GM18520 (cell line): ENCODE data around the gene SNX19.

Source experiments
- ATAC-seq: cut with Tn5 transposase; IDR thresholded peaks from one replicate; pipeline ENCODE4 v1.9.1; 2021; ENCODE audit not compliant: unreplicated experiment

The SNX19 gene

GRCh38 chr11:130906616-130907015 is 9.7 kb downstream of the SNX19 start:
- no peak for ATAC-seq

DNA sequence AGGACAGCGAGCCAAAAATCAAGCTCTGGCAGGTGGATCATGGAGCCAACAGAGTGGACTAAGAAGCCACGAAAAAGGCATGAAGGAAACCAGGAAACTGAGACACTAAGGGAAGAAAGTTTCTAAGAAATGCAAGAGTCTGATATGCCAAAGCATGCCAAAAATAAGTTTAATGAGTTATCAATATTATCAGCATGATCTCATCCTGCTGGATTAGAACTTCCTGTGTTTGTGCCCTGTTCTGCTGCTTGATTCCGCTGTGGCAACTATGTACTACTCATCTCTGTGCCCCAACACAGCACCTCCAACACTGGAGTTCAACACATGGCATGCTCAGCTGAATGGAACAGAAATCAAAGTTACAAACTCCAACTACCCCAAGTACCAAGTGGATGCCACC is 10.8 kb downstream of the SNX19 start:
- no peak for ATAC-seq

- ATAC-seq = no peak
Measured at GRCh38 chr11:130904380-130904779, 11.9 kb downstream of the SNX19 start.

GRCh38 chr11:130902380-130902779 is 13.9 kb downstream of the SNX19 start:
- no peak for ATAC-seq

- no peak for ATAC-seq
Measured at GRCh38 chr11:130899106-130899505, 17.2 kb downstream of the SNX19 start.

GRCh38 chr11:130897262-130898182 is 18.8 kb downstream of the SNX19 start:
- ATAC-seq = no peak

DNA sequence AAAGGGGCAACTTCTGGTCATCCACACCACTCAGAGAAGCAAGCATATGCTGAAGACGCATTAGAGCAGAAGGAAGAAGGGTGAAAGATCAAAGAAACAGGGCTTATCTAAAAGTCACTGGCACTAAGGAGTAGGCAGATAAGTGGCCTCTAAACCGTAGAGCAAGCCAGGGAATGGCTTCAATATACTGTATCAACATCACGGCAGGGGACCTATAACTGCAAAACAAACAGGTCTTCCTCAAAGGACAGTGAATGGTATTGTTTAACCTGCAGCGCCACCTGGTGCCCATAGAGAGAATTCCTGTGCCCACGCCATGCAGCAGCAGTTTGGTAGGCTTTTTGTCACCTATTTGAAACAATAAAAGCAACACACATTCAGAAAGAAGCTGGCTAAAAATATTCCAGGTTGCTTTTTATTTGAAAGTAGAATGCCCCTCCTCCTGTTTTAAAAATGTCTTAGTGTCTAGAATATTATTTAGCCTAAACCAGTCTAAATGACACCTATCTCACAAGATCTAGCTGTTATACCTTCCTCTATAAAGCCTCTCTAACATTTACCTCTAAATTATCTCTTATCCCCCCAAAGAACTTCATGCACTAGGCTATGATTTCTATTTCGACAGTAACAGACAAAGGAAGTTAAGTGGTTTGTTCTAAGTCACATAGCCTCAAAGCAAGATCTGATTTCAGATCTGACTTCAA is 21.8 kb downstream of the SNX19 start:
- peak; percentile 81 for ATAC-seq

GRCh38 chr11:130892861-130893260 is 23.4 kb downstream of the SNX19 start:
- ATAC-seq = no peak

- ATAC-seq = no peak
Measured at GRCh38 chr11:130891326-130891725, 25.0 kb downstream of the SNX19 start.

- no peak for ATAC-seq
Measured at GRCh38 chr11:130890039-130890745, 26.1 kb downstream of the SNX19 start.

GRCh38 chr11:130888790-130889189 is 27.5 kb downstream of the SNX19 start:
- ATAC-seq = no peak

DNA sequence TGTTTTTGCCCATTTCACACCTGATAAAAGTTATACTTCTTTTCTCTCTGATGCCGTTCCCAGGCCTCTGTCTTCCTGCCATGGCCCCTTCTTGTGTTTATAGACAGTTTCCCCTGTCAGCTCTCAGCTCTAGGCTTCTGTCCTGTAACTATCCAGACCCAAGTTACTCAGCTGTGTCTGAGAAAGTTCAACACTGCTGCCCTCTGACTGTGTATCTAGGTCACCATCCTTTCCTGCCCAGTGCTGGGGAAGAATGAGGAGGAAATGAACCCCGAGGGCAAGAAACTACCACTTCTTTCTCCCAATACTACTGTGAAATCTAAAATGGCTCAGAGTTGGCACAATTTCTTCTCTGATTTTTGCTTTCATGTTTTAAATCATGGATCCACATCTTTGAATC is 29.6 kb downstream of the SNX19 start:
- no peak for ATAC-seq

DNA sequence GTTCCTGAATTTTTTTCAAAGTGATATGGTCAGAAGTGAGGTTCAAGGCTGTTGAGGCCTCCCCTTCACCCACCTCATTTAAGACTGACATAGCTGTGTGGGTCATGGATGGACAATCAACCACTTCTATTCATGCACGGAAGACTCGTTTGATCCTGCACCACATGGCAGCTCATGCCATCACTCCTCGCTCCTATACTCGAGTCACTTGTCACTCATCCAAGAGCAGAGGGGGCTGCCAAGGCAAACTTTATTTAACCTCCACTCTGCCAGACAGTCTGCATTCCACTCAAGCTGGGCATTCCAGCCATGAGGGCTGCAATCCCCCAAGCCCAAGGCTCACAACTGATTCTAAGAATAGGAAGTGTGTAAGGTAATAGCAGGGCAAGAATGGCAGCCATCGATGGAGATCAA is 34.1 kb downstream of the SNX19 start:
- no peak for ATAC-seq

GRCh38 chr11:130881475-130882137 is 34.7 kb downstream of the SNX19 start:
- no peak for ATAC-seq

- no peak for ATAC-seq
Measured at GRCh38 chr11:130879836-130880235, 36.4 kb downstream of the SNX19 start.

DNA sequence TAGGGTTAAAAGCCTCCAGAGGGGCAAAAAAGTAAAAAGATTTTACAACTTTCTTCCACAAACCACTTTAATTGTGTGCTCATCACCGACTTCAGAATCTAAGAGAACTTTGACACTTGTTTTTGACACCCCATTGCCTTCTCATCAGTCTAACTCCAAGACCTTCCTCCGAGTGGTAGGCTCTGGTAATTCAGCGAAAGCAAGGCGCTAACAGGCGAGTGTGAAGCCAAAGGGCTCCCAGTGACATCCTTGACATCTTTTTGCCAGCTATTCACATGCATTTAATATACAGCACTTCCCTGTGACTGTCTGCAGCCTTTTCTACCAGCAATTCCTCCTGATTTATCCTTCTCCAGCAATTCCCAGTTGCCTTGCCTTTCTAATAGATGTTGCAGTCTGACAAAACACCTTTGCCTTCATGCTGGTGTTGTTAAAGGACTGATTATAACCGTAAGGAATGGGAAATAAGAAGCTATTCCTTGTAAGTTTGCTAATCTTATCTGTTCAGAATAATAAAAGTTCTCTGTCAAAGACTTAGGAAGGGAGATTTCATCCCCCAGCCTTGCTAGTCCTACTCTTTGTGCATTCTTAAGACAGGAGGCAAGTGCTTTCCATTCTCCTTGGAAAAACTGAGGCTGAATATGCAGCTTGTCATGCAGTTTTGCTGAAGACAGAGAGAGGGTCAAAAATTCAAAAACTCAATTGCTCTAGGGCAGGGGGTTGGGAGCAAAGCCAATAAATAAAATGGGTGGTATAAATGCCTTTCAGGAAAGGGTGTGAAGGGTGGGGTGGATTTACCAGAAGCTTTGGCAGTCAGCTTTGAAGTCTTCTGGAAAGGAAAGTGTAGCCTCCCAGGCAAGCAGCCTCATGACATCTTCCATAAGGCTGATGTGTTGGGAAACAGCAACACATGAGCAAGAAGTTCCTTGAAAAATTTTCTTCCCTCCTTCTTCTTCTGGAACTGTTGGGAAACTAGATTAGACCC is 39.1 kb downstream of the SNX19 start:
- no peak for ATAC-seq

- ATAC-seq = no peak
Measured at GRCh38 chr11:130876100-130876499, 40.2 kb downstream of the SNX19 start.

DNA sequence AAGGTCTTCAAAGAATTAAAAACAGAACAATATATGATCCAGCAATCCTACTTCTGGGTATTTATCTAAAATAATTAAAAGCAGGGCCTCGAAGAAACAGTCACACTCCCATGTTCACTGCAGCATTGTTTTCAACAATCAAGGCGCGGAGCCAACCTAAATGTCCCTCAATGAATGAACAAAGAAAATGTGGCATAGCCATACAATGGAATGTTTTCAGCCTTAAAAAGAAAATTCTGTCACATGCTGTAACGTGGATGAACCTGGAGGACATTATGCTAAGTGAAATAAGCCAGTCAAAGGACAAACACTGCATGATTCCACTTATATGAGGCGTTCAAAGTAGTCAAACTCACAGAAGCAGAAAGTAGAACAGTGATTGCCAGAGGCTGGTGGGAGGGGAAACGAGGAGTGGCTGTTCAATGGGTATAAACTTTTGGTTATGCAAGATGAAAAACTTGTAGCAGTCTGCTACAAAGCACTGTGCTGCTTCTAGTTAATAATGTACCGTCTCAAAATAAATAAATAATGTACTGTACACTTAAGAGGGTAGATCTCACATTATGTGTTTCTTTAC is 41.2 kb downstream of the SNX19 start:
- ATAC-seq = no peak

- no peak for ATAC-seq
Measured at GRCh38 chr11:130874396-130874795, 41.9 kb downstream of the SNX19 start.

DNA sequence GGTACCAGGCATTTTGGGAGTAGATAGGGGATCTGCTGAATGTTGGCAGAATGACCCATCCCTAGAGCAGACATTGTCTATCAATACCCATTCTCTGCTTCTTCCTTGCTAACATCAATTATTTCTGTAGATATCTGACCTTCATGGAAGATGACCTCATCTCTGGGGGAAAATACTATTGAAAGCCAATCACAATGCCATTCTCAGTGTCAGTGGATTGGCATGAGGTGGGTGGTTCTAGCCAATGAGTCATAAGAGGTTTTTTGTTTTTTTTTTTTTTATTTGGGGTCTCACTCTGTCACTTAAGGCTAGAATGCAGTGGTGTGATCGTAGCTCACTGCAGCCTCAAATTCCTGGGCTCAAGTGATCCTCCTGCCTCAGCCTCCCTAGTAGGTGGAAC is 42.5 kb downstream of the SNX19 start:
- no peak for ATAC-seq
